Measurements from ENCODE around the gene DNAH6.

DNA sequence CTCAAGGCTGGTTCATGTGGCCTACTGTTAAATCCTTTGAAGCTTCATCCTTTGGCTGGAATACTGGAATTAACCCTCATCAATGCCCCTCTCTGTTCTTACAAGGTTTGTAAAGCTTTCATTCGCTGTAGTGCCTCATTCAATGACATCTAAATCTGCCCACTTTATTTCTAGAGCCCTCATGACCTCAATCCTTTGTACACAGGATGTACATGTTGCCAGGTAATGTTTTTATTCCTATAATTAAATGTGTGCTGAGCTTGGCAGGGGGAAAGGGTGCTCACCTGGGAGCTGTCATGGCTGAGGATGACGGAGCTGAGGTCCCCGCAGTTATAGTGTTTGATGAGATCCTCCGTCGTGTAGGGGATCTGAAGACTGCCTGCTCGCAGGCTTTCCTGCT lies 325.3 kb downstream of the DNAH6 start:
- TF ChIP-seq EZH2phosphoT487 (IDR thresholded peaks at IDR 0.05; ENCODE audit: borderline replicate concordance, low read length) (no peak), EZH2 (IDR thresholded peaks at IDR 0.05; ENCODE audit: low read length, unreplicated experiment) (no peak)
